ENCODE measurements around the gene TACR1.

The TACR1 gene

GRCh38 chr2:75135776-75136400, 63.4 kb downstream of the TACR1 start:
- TF ChIP-seq ZBTB7A (IDR thresholded peaks at IDR 0.05; ENCODE audit: low read depth) = no peak
- TF ChIP-seq USF1 (IDR thresholded peaks at IDR 0.05) = no peak
- no peak for TF ChIP-seq CREB1 (IDR thresholded peaks at IDR 0.05; ENCODE audit: low read depth)
- TF ChIP-seq TCF12 (IDR thresholded peaks at IDR 0.05; ENCODE audit: low read depth) = no peak
- no peak for TF ChIP-seq REST (IDR thresholded peaks at IDR 0.05; ENCODE audit: low read depth)
- TF ChIP-seq EP300 (IDR thresholded peaks at IDR 0.05; ENCODE audit: borderline replicate concordance) = no peak
- TF ChIP-seq, protein P1, sequence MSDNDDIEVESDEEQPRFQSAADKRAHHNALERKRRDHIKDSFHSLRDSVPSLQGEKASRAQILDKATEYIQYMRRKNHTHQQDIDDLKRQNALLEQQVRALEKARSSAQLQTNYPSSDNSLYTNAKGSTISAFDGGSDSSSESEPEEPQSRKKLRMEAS (IDR thresholded peaks at IDR 0.05) = no peak
- TF ChIP-seq TAF1 (IDR thresholded peaks at IDR 0.05; ENCODE audit: low read depth) = no peak
- TF ChIP-seq EGR1 (IDR thresholded peaks at IDR 0.05) = no peak
- TF ChIP-seq TEAD4 (IDR thresholded peaks at IDR 0.05) = no peak
- no peak for TF ChIP-seq FOXM1 (IDR thresholded peaks at IDR 0.05; ENCODE audit: borderline replicate concordance, low read depth)
- TF ChIP-seq RAD21 (IDR thresholded peaks at IDR 0.05; ENCODE audit: low read depth) = no peak
- no peak for TF ChIP-seq YY1 (IDR thresholded peaks at IDR 0.05; ENCODE audit: low read depth)
- no peak for TF ChIP-seq CEBPB (IDR thresholded peaks at IDR 0.05)
- no peak for TF ChIP-seq NFIC (IDR thresholded peaks at IDR 0.05)

- no peak for TF ChIP-seq TAF1 (IDR thresholded peaks at IDR 0.05; ENCODE audit: low read depth)
- no peak for TF ChIP-seq USF1 (IDR thresholded peaks at IDR 0.05)
- no peak for TF ChIP-seq TEAD4 (IDR thresholded peaks at IDR 0.05)
- TF ChIP-seq, protein P1 (IDR thresholded peaks at IDR 0.05) = no peak
- TF ChIP-seq EP300 (IDR thresholded peaks at IDR 0.05; ENCODE audit: borderline replicate concordance) = no peak
- TF ChIP-seq YY1 (IDR thresholded peaks at IDR 0.05; ENCODE audit: low read depth) = no peak
- TF ChIP-seq CEBPB (IDR thresholded peaks at IDR 0.05) = no peak
- TF ChIP-seq TCF12 (IDR thresholded peaks at IDR 0.05; ENCODE audit: low read depth) = no peak
- TF ChIP-seq REST (IDR thresholded peaks at IDR 0.05; ENCODE audit: low read depth) = no peak
- TF ChIP-seq EGR1 (IDR thresholded peaks at IDR 0.05) = no peak
- TF ChIP-seq RAD21 (IDR thresholded peaks at IDR 0.05; ENCODE audit: low read depth) = no peak
- TF ChIP-seq FOXM1 (IDR thresholded peaks at IDR 0.05; ENCODE audit: borderline replicate concordance, low read depth) = no peak
- no peak for TF ChIP-seq ZBTB7A (IDR thresholded peaks at IDR 0.05; ENCODE audit: low read depth)
- TF ChIP-seq NFIC (IDR thresholded peaks at IDR 0.05) = no peak
- TF ChIP-seq CREB1 (IDR thresholded peaks at IDR 0.05; ENCODE audit: low read depth) = no peak
Observed at GRCh38 chr2:75134860-75135259, 64.5 kb downstream of the TACR1 start.

- no peak for TF ChIP-seq CREB1 (IDR thresholded peaks at IDR 0.05; ENCODE audit: low read depth)
- no peak for TF ChIP-seq NFIC (IDR thresholded peaks at IDR 0.05)
- TF ChIP-seq EP300 (IDR thresholded peaks at IDR 0.05; ENCODE audit: borderline replicate concordance) = no peak
- TF ChIP-seq ZBTB7A (IDR thresholded peaks at IDR 0.05; ENCODE audit: low read depth) = no peak
- no peak for TF ChIP-seq CEBPB (IDR thresholded peaks at IDR 0.05)
- no peak for TF ChIP-seq EGR1 (IDR thresholded peaks at IDR 0.05)
- TF ChIP-seq, protein P1 (IDR thresholded peaks at IDR 0.05) = no peak
- TF ChIP-seq TAF1 (IDR thresholded peaks at IDR 0.05; ENCODE audit: low read depth) = no peak
- no peak for TF ChIP-seq TCF12 (IDR thresholded peaks at IDR 0.05; ENCODE audit: low read depth)
- TF ChIP-seq TEAD4 (IDR thresholded peaks at IDR 0.05) = no peak
Observed at GRCh38 chr2:75133621-75134570, 65.4 kb downstream of the TACR1 start.

- TF ChIP-seq RAD21 (IDR thresholded peaks at IDR 0.05; ENCODE audit: low read depth) (0 out of 2 replicates have a peak, but pooled peaks have one; percentile 16), YY1 (IDR thresholded peaks at IDR 0.05; ENCODE audit: low read depth) (no peak)
Observed at GRCh38 chr2:75130171-75130570, 69.1 kb downstream of the TACR1 start.

DNA sequence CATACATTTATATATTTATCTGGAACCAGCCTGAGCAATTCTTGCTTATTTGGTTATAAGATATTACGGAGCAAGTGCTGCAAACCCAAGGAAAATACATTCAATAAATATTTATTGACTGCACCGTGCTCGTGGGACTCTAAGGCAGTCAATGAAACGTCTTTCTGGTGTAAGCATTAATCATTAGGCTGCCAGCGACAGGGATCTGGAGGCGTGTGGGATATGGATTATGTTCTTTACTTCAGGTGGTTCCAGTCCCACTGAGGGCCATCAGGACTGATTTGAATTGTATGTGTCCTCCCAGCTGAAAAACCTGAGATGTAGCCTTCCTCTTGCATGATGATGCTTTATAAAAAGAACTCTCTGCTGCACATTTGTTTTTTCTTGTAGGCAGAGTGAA, 75.4 kb downstream of the TACR1 start:
- TF ChIP-seq YY1 (IDR thresholded peaks at IDR 0.05; ENCODE audit: low read depth) = no peak
- no peak for TF ChIP-seq NFIC (IDR thresholded peaks at IDR 0.05)
- TF ChIP-seq, protein P1 (IDR thresholded peaks at IDR 0.05) = no peak
- TF ChIP-seq EGR1 (IDR thresholded peaks at IDR 0.05) = no peak
- no peak for TF ChIP-seq RAD21 (IDR thresholded peaks at IDR 0.05; ENCODE audit: low read depth)
- no peak for TF ChIP-seq FOXM1 (IDR thresholded peaks at IDR 0.05; ENCODE audit: borderline replicate concordance, low read depth)
- no peak for TF ChIP-seq ZBTB7A (IDR thresholded peaks at IDR 0.05; ENCODE audit: low read depth)
- TF ChIP-seq REST (IDR thresholded peaks at IDR 0.05; ENCODE audit: low read depth) = no peak
- no peak for TF ChIP-seq CEBPB (IDR thresholded peaks at IDR 0.05)
- TF ChIP-seq TAF1 (IDR thresholded peaks at IDR 0.05; ENCODE audit: low read depth) = no peak
- TF ChIP-seq EP300 (IDR thresholded peaks at IDR 0.05; ENCODE audit: borderline replicate concordance) = no peak
- no peak for TF ChIP-seq TEAD4 (IDR thresholded peaks at IDR 0.05)
- no peak for TF ChIP-seq CREB1 (IDR thresholded peaks at IDR 0.05; ENCODE audit: low read depth)
- TF ChIP-seq USF1 (IDR thresholded peaks at IDR 0.05) = no peak
- no peak for TF ChIP-seq TCF12 (IDR thresholded peaks at IDR 0.05; ENCODE audit: low read depth)
